Karpas-422 (cell line): Measurements from ENCODE around the gene C1GALT1C1L. TPM values are rescaled to one million over a fixed set of nuclear protein-coding genes. Genes with fewer than 3 reads are reported as not detected.

ENCODE experiments used
- DNase-seq: peaks from one replicate; pipeline ENCODE4 v3.0.0-alpha.2; 2015
- H2AFZ ChIP-seq: fragments of 200-600 bp; sonication (generic); 2 replicates; pipeline ENCODE4 v1.6.1; 2014; ENCODE audit warnings: antibody characterized with exemption, low read length, mixed read lengths
- H3K27ac ChIP-seq: fragments of 200-600 bp; sonication (generic); 2 replicates; pipeline ENCODE4 v1.5.1; 2014; ENCODE audit warnings: mild to moderate bottlenecking, low read length, moderate library complexity
- H3K27me3 ChIP-seq: fragments of 200-600 bp; sonication (generic); 2 replicates; pipeline ENCODE4 v1.6.1; 2014; ENCODE audit warnings: low read length, mixed read lengths
- H3K36me3 ChIP-seq: fragments of 200-600 bp; sonication (generic); 2 replicates; pipeline ENCODE4 v1.6.1; 2014; ENCODE audit warnings: low read length, mixed read lengths; ENCODE audit not compliant: insufficient read depth
- H3K4me1 ChIP-seq: fragments of 200-600 bp; sonication (generic); 2 replicates; pipeline ENCODE4 v1.6.1; 2014; ENCODE audit warnings: mild to moderate bottlenecking, low read length, mixed read lengths
- H3K4me2 ChIP-seq: fragments of 200-600 bp; sonication (generic); 2 replicates; pipeline ENCODE4 v1.6.1; 2014; ENCODE audit warnings: low read length, low read depth, mild to moderate bottlenecking; ENCODE audit not compliant: poor library complexity, severe bottlenecking
- H3K4me3 ChIP-seq: fragments of 200-600 bp; sonication (generic); 2 replicates; pipeline ENCODE4 v1.5.1; 2014; ENCODE audit warnings: mild to moderate bottlenecking, antibody characterized with exemption, low read length, mixed read lengths
- H3K79me2 ChIP-seq: fragments of 200-600 bp; sonication (generic); 2 replicates; pipeline ENCODE4 v1.6.1; 2014; ENCODE audit warnings: mild to moderate bottlenecking, low read length, mixed read lengths
- H3K9ac ChIP-seq: fragments of 200-600 bp; sonication (generic); 2 replicates; pipeline ENCODE4 v1.6.0; 2014; ENCODE audit warnings: low read length
- H3K9me2 ChIP-seq: fragments of 200-600 bp; sonication (generic), shearing (Covaris generic); replicated peaks from 2 replicates; pipeline ENCODE4 v1.6.0; 2014; ENCODE audit warnings: mild to moderate bottlenecking, low read length, moderate library complexity; ENCODE audit not compliant: insufficient read depth
- H3K9me3 ChIP-seq: fragments of 300-700, 200-600 bp; sonication (generic); 2 replicates; pipeline ENCODE4 v1.6.1; 2014; ENCODE audit warnings: low read length, mixed read lengths
- H4K20me1 ChIP-seq: fragments of 200-600 bp; sonication (generic); 2 replicates; pipeline ENCODE4 v1.6.1; 2014; ENCODE audit warnings: mild to moderate bottlenecking, antibody characterized with exemption, low read length, low read depth; ENCODE audit not compliant: insufficient read depth
- total RNA-seq: library from RNA; depleted of rRNA; stranded (reverse); fragments of >200 nt; shearing (Covaris generic); gene quantifications from 2 replicates; pipeline ENCODE4 v1.2.3, GENCODE V29; 2014; ENCODE audit warnings: low replicate concordance; rRNA removed

The C1GALT1C1L gene
- not detected in 2 replicates for total RNA-seq

- no peaks in the 10 kb centered on the region for H4K20me1 ChIP-seq
- no peaks in the 10 kb centered on the region for H3K27me3 ChIP-seq
- no peaks in the 10 kb centered on the region for H3K79me2 ChIP-seq
- no peaks in the 10 kb centered on the region for H3K9me3 ChIP-seq
- DNase-seq = no peak
- H3K9me2 ChIP-seq = no peaks in the 10 kb centered on the region
- H3K4me3 ChIP-seq = no peak within 1 kb of the TSS
- H3K36me3 ChIP-seq = no peaks in the 10 kb centered on the region
- H3K4me1 ChIP-seq = no peaks in the 10 kb centered on the region
- no peak within 1 kb of the TSS for H2AFZ ChIP-seq
- H3K9ac ChIP-seq = no peak within 1 kb of the TSS
- H3K4me2 ChIP-seq = no peak within 1 kb of the TSS
- H3K27ac ChIP-seq = no peak within 1 kb of the TSS
Measured at GRCh38 chr2:43676322-43677050, at the start of gene C1GALT1C1L. Gene C1GALT1C1L, minus strand, starts transcription at chr2:43676429. Its CDS starts 107 bp downstream, at chr2:43676322.

- no peaks in the 10 kb centered on the region for H3K9me3 ChIP-seq
- H3K27ac ChIP-seq = no peak overlapping the region
- H3K4me3 ChIP-seq = no peak overlapping the region
- no peaks in the 10 kb centered on the region for H3K79me2 ChIP-seq
- no peak overlapping the region for H2AFZ ChIP-seq
- no peak overlapping the region for H3K9ac ChIP-seq
- H3K27me3 ChIP-seq = no peaks in the 10 kb centered on the region
- no peaks in the 10 kb centered on the region for H4K20me1 ChIP-seq
- no peaks in the 10 kb centered on the region for H3K4me1 ChIP-seq
- H3K9me2 ChIP-seq = no peaks in the 10 kb centered on the region
- no peak overlapping the region for H3K4me2 ChIP-seq
- no peak for DNase-seq
- no peaks in the 10 kb centered on the region for H3K36me3 ChIP-seq
Measured at GRCh38 chr2:43725711-43726246, 49.5 kb upstream of the C1GALT1C1L start.

- Histone ChIP-seq H3K36me3 (no peaks in the 10 kb centered on the region), H3K4me3 (no peak overlapping the region), H3K9me2 (no peaks in the 10 kb centered on the region), H3K27ac (no peak overlapping the region), H3K4me1 (no peaks in the 10 kb centered on the region), H2AFZ (no peak overlapping the region), H3K79me2 (no peaks in the 10 kb centered on the region), H3K9ac (no peak overlapping the region), H3K9me3 (no peaks in the 10 kb centered on the region), H3K27me3 (no peaks in the 10 kb centered on the region), H4K20me1 (no peaks in the 10 kb centered on the region), H3K4me2 (no peak overlapping the region)
- no peak for DNase-seq
Measured at GRCh38 chr2:43724728-43725526, 48.7 kb upstream of the C1GALT1C1L start.

- no peaks in the 10 kb centered on the region for H3K79me2 ChIP-seq
- peaks cover 5% of the 10 kb centered on the region for H3K4me1 ChIP-seq
- no peak overlapping the region for H3K27ac ChIP-seq
- H2AFZ ChIP-seq = no peak overlapping the region
- no peak overlapping the region for H3K9ac ChIP-seq
- H3K4me2 ChIP-seq = no peak overlapping the region
- DNase-seq = no peak
- H3K9me2 ChIP-seq = no peaks in the 10 kb centered on the region
- H3K36me3 ChIP-seq = no peaks in the 10 kb centered on the region
- no peaks in the 10 kb centered on the region for H3K9me3 ChIP-seq
- no peaks in the 10 kb centered on the region for H3K27me3 ChIP-seq
- H3K4me3 ChIP-seq = no peak overlapping the region
- no peaks in the 10 kb centered on the region for H4K20me1 ChIP-seq
Measured at GRCh38 chr2:43718530-43719124, 42.4 kb upstream of the C1GALT1C1L start.

DNA sequence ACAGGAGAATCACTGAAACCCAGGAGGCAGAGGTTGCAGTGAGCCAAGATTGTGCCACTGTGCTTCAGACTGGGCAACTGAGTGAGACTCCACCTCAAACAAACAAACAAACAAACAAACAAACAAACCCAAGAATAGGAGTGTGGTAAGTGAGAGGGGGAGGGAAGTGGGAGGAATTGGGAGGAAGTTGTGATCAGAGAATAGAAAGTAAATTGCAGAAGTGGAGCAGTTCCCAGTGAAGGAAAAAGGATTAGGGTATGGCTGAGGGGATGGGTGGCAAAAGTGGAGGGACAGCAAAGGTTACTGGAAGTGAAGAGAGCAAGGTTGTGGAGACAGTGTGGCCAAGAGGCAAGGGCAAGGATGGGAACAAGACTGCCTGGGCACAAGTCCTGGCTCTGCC, 41.1 kb upstream of the C1GALT1C1L start:
- Histone ChIP-seq H3K9ac (no peak overlapping the region), H4K20me1 (no peaks in the 10 kb centered on the region), H3K4me3 (no peak overlapping the region), H2AFZ (no peak overlapping the region), H3K9me3 (no peaks in the 10 kb centered on the region), H3K27ac (no peak overlapping the region), H3K36me3 (no peaks in the 10 kb centered on the region), H3K27me3 (no peaks in the 10 kb centered on the region), H3K4me1 (peaks cover 5% of the 10 kb centered on the region), H3K4me2 (no peak overlapping the region), H3K79me2 (no peaks in the 10 kb centered on the region), H3K9me2 (no peaks in the 10 kb centered on the region)
- DNase-seq = no peak

DNA sequence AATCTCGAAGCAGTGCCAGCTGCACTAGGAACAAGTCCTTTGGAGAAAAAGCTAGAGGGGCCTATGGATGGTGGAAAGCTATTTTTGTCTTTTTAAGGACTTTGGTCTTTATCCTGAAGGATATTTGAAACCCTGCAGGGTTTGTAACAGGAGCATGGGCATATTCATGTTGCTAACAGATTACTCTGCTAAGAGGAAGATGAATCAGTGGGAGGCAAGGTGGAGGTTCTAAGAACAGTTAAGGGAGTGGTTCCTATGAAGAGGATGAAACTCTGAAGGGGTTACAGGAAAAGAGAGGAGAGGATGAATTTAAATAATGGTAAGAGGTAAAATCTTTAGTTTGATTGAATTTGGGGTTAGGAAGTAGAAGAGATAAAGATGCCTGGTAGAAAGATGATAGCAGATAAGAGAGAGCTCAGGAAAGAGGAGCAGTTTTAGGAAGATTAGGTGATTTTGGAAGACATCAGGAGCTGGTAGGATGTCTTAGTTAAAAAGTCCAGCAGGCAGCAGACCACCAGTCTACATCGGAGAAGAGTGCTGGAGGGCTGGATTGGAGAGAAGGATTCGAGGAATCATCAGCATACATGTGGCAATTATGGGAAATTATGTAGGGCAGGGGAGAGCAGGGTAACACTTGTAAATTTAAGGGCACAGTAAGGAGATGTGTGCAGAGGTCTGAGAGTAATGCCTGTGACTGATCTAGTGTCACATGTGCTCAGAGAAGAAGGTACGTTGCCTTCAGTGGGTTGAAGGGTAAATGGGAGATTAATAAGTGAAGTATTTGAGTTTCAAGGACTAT, 39.3 kb upstream of the C1GALT1C1L start:
- H3K9ac ChIP-seq = no peak overlapping the region
- no peaks in the 10 kb centered on the region for H3K9me3 ChIP-seq
- H3K27me3 ChIP-seq = no peaks in the 10 kb centered on the region
- peaks cover 5% of the 10 kb centered on the region for H3K4me1 ChIP-seq
- no peak overlapping the region for H2AFZ ChIP-seq
- H3K4me3 ChIP-seq = no peak overlapping the region
- H3K36me3 ChIP-seq = no peaks in the 10 kb centered on the region
- H3K27ac ChIP-seq = no peak overlapping the region
- DNase-seq = no peak
- H3K4me2 ChIP-seq = no peak overlapping the region
- H3K9me2 ChIP-seq = no peaks in the 10 kb centered on the region
- no peaks in the 10 kb centered on the region for H3K79me2 ChIP-seq
- no peaks in the 10 kb centered on the region for H4K20me1 ChIP-seq

DNA sequence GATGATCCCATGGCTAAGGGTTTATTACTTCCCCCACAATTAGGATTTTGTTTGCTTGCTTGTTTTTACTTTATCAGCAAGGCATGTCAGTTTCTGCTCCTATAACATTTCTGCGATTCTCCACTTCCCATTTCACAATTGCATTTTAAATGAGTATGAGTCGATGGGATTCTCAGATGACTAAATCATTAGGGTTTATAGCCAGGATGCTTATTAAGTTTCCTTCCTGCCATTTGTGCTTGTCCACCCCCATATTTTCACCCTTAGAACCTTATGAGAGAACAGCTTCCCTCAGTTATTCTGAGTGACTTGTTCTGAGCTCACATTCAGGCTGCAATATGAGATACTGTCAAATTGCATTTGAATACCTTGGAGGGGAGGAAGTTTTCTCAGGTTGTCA, 37.9 kb upstream of the C1GALT1C1L start:
- no peaks in the 10 kb centered on the region for H4K20me1 ChIP-seq
- H3K9ac ChIP-seq = no peak overlapping the region
- no peaks in the 10 kb centered on the region for H3K79me2 ChIP-seq
- H3K27me3 ChIP-seq = no peaks in the 10 kb centered on the region
- no peaks in the 10 kb centered on the region for H3K9me2 ChIP-seq
- H3K4me3 ChIP-seq = no peak overlapping the region
- H3K4me2 ChIP-seq = no peak overlapping the region
- peaks cover 5% of the 10 kb centered on the region for H3K4me1 ChIP-seq
- no peaks in the 10 kb centered on the region for H3K36me3 ChIP-seq
- no peaks in the 10 kb centered on the region for H3K9me3 ChIP-seq
- DNase-seq = no peak
- H2AFZ ChIP-seq = no peak overlapping the region
- H3K27ac ChIP-seq = no peak overlapping the region
